AG10803 (cell line): ENCODE results near the gene AGTRAP.

Experiments
- DNase-seq: peaks from one replicate; pipeline ENCODE4 v3.0.0; 2010; ENCODE audit warnings: low read depth
- H3K4me3 ChIP-seq: 2 replicates; pipeline ENCODE4 v1.5.1; 2011; ENCODE audit warnings: mild to moderate bottlenecking, low read length, control low read depth
- TF ChIP-seq, protein P1 (sequence below): conservative IDR thresholded peaks from 2 replicates; pipeline ENCODE4 v1.5.1; 2011; ENCODE audit warnings: mild to moderate bottlenecking, low read length, control low read depth, inconsistent platforms

The AGTRAP gene

GRCh38 chr1:11707621-11708276 lies 28.2 kb upstream of the AGTRAP start:
- DNase-seq: no peak
- TF ChIP-seq, protein P1, sequence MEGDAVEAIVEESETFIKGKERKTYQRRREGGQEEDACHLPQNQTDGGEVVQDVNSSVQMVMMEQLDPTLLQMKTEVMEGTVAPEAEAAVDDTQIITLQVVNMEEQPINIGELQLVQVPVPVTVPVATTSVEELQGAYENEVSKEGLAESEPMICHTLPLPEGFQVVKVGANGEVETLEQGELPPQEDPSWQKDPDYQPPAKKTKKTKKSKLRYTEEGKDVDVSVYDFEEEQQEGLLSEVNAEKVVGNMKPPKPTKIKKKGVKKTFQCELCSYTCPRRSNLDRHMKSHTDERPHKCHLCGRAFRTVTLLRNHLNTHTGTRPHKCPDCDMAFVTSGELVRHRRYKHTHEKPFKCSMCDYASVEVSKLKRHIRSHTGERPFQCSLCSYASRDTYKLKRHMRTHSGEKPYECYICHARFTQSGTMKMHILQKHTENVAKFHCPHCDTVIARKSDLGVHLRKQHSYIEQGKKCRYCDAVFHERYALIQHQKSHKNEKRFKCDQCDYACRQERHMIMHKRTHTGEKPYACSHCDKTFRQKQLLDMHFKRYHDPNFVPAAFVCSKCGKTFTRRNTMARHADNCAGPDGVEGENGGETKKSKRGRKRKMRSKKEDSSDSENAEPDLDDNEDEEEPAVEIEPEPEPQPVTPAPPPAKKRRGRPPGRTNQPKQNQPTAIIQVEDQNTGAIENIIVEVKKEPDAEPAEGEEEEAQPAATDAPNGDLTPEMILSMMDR: no peak
- no peak overlapping the region for H3K4me3 ChIP-seq

DNA sequence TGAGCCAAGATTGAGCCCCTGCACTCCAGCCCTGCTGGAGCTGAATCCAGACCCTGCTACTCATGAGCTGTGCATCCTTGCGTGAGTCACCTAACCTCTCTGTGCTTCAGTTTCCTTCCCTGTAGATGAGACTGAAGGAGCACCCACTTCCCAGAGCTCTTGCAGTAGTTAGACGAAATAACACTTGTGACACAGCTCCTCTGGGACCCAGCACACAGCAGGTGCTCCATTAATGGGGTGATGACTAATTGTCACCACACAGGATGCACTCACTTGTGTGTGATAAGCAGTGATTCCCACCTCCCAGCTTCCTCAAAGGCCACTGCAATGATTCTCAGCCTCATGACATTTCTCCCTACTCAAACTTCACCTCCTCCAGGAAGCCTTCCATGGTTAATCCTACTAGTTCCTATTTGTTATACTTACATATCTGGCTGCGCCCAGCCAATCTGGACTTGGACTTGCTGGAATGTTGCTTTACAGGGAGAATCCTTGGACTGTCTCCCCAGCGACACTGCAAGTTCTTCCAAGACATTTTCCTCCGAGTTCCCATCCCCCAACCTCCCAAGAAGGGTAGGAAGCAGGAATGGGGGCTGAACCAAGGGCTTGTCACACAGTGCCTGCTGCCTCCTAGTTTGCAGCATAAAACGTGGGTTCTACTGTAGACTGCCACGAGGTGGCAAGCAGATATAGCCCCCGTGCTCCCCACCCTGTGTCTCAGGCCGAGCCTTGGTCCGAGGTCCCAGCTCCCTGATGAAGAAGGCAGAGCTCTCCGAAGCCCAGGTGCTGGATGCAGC lies 27.2 kb upstream of the AGTRAP start:
- H3K4me3 ChIP-seq: no peak overlapping the region
- DNase-seq: no peak
- TF ChIP-seq, protein P1: no peak

DNA sequence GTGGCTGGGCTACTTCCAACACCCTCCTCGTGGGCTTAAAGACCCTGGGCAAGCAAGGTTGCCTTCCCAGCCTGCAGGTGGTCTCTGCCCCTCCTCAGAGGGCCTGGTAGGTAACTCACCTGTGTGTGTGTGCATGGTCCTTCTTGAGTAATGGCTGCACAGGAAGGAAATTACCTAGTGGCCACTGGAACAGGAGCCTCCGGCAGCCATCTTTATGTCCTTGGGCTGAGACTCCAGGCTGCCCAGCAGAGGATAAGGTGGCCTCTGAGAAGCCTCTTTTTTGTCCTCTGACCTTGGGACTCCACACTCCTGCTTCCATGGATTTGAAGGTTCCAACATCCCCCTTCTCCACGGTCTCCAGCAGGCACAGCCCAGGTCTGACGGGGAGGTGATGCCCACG lies 24.4 kb upstream of the AGTRAP start:
- DNase-seq: no peak

DNA sequence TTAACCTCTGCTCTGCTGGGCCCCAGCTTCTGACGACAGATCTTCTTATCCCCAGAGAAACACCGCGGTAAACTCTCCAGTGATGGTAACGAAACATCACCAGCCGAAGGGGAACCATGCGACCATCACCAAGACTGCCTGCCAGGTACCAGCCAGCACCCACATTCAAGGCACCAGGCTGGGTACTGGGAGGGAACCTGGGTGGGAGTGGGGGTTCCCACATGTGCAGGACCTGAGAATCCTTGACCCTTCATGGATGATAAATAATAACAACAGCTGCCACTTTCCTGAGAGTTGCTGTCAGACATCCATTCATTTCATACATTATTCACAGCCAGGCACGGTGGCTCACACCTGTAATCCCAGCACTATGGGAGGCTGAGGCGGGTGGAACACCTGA lies 23.7 kb upstream of the AGTRAP start:
- no peak overlapping the region for H3K4me3 ChIP-seq
- no peak for DNase-seq
- TF ChIP-seq, protein P1: no peak

More for the DNA sequence above, 24.4 kb upstream of the AGTRAP start:
- TF ChIP-seq, protein P1: no peak
- no peak overlapping the region for H3K4me3 ChIP-seq

GRCh38 chr1:11713095-11713494 lies 22.8 kb upstream of the AGTRAP start:
- TF ChIP-seq, protein P1: no peak
- H3K4me3 ChIP-seq: no peak overlapping the region
- no peak for DNase-seq

GRCh38 chr1:11714831-11715575 lies 20.9 kb upstream of the AGTRAP start:
- no peak for DNase-seq
- TF ChIP-seq, protein P1: no peak
- H3K4me3 ChIP-seq: no peak overlapping the region
